OCI-LY7 (cell line): Measurements from ENCODE around the gene OR8K1.

ENCODE experiments used
- EZH2phosphoT487 ChIP-seq: fragments of 200-600 bp; sonication (generic); IDR thresholded peaks from 2 replicates; pipeline ENCODE4 v1.6.1; 2018; ENCODE audit warnings: low read depth, borderline replicate concordance, mild to moderate bottlenecking, mixed run types, antibody characterized with exemption, low read length, moderate library complexity, mixed read lengths
- TF ChIP-seq, protein P1 (sequence below): fragments of 200-600 bp; sonication (generic); conservative IDR thresholded peaks from 2 replicates; pipeline ENCODE4 v1.5.1; 2014; ENCODE audit warnings: mild to moderate bottlenecking, antibody characterized with exemption, low read length, moderate library complexity, mixed read lengths

DNA sequence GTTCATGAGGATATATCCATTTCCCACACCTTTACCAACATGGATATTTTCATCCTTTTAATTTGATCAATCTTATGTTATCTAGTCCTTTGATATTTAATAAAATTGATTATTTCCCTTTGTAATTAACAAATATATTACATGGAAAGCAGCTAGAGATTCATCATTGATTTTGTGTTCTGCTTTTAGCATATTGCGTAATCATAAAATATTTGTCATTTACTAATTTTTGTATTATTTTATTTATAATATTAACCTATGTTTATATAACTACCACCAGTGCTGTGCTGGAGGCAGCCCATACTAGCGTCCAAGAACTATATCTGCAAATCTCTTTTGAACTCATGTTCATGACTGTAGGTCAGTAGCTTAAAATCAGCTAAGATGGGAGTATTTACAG is 34.3 kb downstream of the OR8K1 start:
- TF ChIP-seq, protein P1, sequence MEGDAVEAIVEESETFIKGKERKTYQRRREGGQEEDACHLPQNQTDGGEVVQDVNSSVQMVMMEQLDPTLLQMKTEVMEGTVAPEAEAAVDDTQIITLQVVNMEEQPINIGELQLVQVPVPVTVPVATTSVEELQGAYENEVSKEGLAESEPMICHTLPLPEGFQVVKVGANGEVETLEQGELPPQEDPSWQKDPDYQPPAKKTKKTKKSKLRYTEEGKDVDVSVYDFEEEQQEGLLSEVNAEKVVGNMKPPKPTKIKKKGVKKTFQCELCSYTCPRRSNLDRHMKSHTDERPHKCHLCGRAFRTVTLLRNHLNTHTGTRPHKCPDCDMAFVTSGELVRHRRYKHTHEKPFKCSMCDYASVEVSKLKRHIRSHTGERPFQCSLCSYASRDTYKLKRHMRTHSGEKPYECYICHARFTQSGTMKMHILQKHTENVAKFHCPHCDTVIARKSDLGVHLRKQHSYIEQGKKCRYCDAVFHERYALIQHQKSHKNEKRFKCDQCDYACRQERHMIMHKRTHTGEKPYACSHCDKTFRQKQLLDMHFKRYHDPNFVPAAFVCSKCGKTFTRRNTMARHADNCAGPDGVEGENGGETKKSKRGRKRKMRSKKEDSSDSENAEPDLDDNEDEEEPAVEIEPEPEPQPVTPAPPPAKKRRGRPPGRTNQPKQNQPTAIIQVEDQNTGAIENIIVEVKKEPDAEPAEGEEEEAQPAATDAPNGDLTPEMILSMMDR, result no peak
- no peak for TF ChIP-seq EZH2phosphoT487
